Measurements from ENCODE around the gene FTH1.

DNA sequence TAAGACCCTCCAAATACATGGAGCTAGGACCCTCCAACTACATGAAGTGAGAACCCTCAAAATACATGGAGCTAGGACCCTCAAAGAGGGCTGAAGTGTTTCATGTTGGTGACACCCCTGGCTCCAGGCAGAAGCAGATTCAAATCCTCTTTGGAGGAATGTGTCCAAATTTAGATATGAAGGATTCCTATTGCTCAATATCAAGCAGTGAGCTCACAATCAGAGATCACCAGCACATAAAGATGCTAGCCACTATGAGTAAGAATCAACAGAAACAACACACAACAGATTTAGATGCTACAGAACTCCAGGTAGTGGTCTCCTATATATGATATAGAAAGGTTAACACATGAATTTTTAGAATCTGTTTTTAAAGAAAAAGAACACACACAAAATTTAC lies 38.8 kb downstream of the FTH1 start:
- no peak for TF ChIP-seq POLR2A (IDR thresholded peaks at IDR 0.05)
- TF ChIP-seq, protein P1, sequence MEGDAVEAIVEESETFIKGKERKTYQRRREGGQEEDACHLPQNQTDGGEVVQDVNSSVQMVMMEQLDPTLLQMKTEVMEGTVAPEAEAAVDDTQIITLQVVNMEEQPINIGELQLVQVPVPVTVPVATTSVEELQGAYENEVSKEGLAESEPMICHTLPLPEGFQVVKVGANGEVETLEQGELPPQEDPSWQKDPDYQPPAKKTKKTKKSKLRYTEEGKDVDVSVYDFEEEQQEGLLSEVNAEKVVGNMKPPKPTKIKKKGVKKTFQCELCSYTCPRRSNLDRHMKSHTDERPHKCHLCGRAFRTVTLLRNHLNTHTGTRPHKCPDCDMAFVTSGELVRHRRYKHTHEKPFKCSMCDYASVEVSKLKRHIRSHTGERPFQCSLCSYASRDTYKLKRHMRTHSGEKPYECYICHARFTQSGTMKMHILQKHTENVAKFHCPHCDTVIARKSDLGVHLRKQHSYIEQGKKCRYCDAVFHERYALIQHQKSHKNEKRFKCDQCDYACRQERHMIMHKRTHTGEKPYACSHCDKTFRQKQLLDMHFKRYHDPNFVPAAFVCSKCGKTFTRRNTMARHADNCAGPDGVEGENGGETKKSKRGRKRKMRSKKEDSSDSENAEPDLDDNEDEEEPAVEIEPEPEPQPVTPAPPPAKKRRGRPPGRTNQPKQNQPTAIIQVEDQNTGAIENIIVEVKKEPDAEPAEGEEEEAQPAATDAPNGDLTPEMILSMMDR (IDR thresholded peaks at IDR 0.05): no peak
